ENCODE measurements around the gene TNS3.

Gene TNS3

DNA sequence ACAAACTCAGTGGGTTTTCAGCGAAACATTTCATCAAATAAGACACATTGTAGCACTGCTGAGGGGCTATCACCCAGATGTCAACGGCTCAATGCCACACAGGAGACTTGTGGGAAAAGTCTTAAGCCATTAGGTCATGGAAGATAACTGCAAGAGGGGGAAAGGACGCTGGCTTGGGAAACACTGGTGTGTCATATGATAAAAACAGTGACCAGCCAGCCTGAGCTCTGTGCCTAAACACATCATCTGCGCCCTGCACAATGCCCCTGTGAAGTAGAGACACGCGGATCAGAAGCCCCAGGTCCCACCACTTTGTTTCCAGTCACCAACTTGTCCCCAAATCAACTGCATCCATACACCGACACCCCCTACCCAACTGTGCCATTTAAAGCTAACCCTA is 116.7 kb downstream of the TNS3 start:
- no peak for DNase-seq

DNA sequence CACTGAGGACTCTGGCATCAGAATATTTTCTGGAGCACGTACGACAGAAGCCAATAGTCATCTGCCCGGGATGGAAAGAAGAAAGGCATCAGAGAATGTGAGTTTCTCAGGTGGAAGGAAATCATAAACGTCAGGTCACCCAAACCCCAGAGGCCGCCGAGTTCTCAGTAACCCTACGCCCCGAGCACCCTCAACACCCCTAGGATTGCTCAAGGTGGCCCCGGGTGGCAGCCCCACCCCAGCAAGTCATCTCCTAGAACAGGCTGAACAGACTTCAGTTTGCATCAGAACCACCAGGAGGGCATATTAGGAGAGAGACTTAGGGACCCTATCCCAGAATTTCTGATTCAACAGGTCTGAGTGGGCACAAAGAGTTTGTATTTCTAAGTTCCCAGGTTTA is 117.6 kb downstream of the TNS3 start:
- no peak for DNase-seq

DNA sequence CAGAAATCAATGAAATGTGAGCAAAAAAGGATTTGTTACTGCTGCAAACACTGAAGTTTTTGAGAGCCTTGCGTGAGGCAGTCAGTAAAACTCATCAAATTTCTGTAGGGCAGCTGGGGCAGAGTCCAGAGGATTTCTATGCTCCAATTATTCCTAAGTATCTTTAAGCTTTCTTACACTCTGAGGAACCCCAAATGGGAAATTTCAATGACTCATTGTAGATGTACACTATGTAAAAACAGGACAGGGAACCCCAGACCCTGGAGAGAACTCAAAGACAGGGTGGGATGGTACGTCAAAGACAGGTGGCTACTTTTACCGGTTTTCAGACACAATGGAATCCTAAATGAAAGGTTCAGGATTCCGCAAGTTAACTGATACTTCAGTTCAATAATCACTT is 120.2 kb downstream of the TNS3 start:
- no peak for DNase-seq

DNA sequence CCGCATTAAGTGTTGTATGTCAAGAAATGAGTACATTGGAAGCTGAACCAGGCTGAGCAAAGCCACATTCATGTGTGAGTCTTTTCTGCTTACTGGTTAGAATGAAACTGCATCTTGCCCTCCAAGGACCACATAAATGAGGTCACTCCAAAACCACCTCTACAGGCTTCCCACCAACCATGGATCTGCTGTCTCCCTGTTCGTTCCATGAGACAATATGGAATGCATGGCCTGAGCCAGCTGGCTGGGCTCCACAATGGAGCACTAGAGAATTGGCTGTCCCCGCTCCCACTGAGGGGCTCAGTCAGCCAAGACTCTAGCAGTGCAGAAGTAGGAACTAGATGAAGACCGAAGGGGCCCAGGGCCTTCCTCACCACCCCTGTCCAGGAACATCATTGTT is 120.8 kb downstream of the TNS3 start:
- DNase-seq: no peak

DNA sequence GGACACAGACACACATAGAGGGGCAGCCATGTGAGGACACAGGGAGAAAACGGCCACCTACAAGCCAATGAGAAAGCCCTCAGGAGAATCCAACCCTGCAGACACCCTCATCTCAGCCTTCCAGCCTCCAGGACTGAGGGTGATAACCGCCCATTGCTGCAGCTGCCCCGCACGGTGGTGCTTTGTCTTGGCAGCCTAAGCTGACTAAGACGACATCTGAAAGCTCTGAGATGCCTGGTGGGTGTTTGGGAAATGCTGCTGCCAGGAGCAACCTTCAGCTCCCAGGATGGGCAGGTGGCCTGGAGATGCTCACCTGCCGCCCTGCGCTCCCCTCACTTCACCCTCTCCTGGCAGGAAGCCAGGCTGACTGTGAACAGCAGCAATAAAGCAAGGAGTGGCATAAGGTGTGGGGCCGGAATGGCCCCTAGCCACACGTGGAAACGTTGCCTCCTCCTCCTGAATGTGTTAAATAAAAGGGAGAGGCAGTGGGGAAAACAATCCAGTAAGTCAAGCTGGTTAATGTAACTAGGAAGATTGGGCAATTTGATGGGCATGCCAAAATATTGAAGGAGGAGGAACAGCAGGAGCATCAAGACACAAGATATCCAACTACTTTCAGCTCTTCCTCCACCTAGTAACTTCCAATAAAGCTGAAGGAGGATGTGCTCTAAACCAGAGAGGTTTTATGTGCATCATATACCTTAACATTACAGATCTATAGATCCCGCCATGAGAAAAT is 121.5 kb downstream of the TNS3 start:
- DNase-seq: no peak

DNA sequence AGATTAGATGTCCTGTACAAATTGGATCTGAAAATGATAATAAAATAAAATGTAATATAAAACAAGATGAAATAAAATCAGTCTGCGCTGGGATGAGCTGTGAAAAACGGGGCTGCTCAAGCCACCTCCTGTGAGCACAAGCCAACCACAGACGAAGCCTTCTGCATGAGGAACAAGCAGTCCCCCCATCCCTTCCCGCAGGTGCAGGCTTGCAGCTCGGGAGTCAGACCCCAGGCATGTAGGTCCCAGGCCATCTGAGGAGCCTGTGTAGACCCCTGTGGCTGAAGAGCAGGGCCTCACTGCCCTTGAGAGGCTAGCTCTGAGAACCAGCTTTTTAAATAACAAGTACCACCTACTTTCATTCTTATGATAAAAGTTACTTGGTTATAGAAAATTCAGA is 123.4 kb downstream of the TNS3 start:
- no peak for DNase-seq

DNA sequence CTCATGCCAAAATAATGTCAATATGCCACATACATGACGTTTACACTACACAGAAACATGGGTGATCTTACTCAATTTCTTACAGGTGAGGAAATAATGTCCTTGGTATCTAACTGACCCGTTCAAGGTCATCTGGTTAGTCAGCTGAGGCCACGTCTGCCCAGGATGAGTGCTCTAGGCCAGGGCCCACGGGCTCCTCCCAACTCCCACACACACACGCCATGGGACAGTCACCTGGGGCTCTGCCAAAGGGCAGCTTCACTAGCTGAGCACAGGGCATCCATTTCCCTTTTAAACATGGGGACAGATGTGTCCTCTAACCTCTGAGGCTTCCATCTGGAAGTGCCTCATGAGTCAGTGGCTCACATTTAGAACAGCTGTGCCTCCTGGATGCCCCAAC is 123.9 kb downstream of the TNS3 start:
- DNase-seq: no peak

DNA sequence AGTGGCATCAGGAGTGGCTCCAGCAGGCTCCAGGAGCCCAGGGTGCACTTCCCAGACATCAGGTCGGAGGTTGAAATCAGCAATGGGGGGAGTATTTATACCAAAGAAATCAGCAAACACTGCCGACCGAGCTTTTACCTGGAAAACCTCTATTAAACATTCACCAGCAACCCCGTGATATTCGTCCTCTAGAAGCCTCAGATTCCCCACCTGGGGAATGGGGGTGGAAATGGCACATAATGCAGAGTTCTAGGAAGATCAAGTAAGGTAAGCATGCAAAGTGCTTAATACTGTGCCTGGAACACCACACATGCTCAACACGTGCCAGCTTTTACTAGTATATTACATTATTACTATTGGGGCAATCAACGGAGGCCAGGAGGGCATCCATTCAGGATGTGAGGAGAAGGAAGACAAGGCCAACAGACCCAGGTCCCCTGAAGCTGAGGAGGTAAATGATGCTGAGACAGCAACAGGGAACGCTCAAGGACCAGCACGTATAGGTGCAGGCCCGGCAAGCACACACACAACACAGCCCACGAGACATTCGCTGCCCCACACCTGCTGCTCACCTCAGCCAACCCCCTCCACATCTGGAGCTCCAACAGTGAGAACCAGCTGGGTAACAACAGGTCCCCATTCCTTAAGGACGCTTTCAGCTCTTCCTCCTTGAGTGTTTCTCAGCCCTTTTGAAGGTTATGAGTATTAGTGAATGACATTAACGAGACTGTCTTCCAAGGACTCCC is 125.5 kb downstream of the TNS3 start:
- DNase-seq: no peak

DNA sequence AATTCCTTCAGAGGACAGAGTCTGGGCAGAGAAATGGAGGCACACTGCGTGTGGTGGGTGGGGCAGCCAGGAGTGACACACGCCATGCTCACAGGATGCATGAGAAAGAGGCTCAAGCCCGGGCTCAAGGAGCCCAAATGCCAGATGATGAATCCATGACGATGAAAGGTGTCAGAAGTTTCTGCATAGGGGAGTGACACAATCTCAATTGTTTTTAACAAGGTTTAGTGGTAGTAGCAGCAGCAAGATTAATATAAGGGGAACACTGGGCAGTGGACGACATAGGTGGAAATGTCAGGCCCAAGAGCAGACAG is 126.1 kb downstream of the TNS3 start:
- DNase-seq: no peak

DNA sequence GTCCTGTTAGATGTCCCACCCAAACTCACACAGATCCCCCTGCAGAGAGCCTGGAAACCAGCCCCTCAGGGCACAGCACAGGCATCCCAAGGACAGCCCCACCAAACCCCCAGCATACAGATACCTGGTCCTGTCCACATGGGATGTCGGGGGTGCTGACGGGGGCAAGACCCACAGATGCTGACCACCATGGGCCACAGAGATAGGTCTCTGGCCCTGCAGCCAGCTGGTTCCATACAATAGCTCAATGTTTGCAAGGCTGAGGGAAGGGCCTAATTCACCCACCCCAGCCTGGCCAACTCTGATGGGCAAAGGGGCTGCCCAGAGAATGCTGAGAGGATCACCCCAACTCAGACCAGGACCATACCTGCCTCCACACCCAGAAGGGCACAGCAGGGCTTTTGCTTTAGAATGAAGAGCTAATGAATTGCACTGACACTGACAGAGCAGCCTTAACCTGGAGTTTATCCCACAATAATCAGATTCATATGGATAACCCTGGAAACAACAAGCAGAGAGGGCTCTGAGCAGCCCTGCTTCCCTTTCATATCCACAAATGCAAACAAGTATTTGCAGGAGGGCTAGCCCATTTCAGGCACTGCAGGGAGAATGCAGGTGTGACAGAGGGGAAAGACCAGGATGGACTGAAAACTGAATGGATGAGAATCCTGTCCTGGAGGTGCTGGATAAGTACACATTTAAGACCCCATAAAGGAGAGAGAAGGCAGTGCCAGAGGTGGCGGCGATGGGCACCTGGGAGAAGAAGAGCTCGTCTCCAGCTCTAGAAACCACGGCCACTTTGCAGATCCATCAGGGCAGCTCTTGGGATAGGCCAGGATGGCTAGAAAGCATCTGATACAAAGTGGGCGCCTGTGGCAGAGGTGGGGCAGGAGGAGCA is 126.7 kb downstream of the TNS3 start:
- no peak for DNase-seq

DNA sequence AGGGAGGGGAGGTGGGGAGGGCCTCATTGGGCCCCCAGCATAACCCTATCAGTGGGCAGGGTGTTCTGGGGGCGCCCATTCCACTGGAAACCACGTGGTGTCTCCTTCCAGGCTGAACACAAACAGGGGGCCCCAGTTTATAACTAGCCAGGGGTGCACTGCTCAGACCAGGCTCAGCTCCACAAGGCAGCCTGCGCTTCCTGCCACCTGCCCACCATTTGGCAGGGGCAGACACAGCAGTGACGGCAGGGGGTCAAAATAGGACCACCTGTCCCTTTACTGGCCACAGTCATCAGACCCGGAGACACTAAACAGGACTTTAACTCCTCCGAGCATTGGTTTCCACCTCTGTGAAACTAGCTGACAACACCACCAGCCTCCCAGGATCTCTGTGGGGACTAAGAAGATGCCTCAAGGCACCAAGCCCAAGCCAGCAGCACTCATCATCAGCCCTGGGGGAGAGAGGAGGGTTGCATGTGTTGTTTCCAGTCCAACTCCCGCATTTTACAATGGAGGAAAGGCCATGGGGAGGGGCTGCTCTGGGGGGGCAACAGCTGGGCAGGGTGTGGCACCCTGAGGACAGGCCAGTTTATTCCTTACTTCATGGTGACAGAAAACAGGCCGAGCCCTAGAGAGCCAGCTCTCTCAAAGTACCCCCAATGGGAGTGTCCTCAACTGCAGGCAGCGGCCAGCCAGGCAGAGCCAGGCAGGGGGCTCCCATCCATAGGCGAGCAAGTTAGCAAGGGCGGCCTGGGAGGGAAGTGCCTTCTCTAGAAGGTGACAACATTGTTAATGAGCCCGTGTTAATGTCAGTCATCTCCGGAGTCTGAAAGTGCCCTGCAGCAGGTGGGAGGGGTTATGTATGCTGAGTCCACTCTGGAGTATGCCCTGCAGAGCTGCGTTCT is 127.6 kb downstream of the TNS3 start:
- no peak for DNase-seq

DNA sequence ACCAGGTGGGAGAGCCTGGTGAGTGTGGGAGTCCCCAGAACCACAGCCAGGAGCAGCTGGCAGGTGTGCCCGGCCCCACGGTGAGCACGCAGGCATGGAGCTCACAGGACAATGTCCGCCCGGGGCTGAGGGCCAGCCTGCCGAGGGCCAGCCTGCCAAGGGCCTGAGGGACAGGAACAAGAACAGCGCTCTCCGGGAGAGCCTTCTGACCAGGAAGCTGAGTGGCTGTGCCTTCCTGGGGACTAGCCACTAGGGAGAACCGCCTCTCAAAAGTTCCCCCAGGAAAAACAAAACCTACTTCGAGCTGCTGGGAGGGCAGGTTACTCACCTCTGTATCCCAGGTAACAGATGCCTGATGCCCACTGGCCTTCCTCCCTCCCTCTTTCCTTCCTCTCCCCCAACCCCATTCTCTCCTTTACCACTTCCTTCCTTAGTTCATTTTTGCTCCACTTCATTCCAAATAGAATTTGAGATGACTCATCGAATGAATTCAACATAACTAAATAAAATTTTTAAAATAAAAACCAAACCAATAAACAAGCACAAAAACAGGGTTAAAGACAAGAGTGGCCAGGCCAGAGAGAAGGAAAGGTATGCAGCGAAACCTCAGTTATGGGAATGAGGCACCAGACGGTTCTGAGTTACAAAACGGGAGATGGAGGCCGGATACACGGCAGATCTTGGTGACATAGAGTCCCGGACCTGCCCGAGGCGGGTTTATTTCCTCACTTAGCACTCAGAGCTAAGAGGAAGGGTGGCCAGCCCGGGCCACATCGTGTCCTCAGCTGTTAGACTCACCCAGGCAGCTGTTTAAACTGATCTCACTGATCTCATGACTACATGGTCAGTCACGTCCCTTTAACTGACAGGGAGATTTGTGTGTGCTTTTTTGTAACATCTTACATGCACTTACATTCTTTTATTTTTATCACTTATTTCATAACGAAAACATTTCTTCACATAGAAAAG is 128.5 kb downstream of the TNS3 start:
- no peak for DNase-seq

DNA sequence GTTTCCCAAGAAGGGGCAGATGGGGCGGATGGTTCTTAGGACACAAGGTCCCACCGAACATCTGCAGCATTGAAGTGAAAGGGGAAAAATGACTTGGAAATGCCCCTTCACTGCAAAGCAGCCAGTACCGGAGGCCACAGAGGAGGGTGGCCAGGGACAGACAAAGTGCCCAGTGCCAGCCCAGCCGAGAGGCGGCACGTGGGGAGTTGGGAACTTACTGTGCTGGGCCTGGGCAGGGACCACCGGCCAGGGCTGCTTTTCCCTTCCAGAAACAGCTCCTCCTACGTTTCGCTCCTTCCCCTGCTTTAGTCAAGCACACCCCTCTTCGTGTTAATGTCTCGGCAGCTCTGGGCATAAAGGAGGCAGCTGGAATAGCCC is 129.2 kb downstream of the TNS3 start:
- DNase-seq: no peak

DNA sequence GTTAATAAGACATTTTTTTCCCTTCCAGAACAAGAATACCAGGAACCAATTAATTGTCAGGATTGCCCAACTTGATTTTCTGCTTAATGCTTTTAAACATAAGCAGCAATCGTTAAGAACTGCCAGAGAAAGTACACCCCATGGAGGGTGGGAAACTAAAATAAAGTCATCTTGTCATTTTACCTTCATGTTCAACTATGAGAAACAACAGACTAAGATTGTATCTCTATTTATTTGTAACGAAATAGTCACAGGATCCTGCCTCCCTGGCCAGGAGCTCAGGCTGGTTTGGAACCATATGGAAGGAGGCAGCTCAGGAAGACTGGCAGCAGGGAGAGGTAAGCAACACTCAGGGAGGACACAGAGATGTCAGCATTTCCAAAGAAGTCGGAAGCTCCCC is 129.6 kb downstream of the TNS3 start:
- no peak for DNase-seq

DNA sequence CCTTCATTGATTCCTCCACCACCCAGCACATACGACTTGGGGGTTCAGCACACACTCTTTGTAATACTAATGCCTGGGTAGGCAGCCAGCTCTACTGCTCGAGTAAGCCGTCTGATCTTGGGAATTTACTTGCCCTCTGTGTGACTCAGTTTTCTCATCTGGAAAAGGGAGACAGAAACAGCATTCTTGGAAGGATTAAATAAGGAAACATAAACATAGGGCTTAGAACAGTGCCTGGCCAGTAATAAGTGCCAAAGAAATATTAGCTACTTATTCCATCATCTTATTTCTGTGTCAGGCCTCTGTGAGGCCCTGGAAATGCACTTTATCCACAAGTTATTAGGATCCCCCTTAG is 130.1 kb downstream of the TNS3 start:
- no peak for DNase-seq

DNA sequence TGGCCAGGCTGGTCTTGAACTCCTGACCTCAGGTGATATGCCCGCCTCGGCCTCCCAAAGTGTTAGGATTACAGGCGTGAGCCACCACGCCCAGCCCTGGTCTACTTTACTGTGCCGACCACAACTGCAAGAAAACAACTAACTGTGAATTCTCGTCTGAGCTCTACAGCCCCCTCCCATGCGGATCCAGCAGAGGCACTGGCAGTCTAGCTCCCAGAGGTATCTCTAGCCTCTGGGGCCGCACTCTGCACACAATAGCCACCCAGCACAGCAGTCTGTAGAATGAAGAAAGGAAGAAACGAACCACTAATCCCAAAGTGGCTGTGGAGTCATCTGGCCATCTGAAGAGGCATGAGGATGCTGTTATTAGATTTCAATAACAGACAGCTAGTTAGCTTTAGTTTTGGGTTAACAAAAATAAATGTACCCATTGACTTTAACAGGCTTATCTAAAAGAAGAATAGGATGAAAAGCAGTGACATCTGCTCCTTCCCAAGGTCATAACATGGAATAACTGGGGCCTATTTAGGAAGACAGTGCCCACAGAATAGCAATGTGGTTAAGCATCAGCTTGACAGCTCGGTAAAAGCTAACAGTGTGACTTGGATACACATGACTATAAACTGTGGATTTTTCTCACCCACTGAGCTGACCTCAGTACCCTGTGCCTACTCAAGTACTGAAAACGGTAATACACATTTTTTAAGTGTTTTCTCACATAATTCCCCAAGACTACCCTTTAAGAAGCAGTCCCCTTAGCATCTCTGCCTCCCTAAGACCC is 131.9 kb downstream of the TNS3 start:
- DNase-seq: no peak

DNA sequence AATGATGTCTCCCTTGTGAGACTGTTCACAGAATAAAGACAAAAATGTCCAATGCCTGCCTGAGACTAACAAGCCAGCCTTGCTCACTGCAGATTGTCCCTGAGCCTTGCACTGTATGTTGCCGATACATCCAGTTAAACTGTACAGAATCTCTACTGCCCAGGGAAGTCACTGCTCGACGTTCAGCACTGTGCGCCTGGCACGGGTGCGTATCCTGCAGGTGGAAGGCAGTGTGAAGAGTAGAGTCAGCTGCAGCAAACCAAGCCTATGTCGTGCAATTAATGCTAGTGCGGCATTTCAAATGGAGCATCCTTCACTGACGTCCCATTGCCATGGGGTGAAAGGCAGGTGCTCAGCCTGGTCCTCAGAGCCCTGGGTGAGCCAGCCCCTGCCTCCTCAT is 132.9 kb downstream of the TNS3 start:
- DNase-seq: no peak

DNA sequence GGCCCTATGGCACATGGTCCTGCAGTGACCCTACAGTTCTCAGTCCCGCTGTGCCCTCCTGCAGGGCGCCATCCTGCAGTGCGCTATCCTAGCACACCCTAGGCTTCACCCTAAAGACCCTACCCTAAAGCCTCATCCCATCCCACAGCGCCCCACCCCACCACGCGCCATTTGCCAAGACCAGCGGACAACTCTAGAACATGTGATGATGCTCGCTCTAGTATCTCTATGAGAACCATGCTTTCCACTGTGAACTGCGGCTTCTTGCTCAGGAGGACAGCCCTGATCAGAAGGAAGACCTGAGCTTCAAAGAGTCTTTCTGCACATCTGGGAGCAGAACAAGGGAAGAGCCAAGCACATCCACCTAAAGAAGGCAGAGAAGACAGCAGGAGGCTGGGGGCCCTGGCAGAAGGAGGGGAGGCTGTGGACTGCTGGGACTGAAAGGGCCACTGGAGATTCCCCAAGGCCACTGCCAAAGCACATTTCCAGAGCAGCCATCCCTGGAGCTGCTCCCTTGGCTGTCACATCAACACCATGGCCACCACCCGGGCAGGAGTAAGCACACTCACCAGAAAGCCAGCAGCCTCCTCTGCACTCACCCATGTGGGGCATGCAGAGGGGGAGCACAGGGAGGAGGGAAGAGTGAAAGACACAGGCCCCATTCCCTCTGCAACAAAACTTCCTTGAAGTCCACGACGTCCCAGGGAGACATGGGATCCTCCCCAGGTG is 134.1 kb downstream of the TNS3 start:
- DNase-seq: no peak

DNA sequence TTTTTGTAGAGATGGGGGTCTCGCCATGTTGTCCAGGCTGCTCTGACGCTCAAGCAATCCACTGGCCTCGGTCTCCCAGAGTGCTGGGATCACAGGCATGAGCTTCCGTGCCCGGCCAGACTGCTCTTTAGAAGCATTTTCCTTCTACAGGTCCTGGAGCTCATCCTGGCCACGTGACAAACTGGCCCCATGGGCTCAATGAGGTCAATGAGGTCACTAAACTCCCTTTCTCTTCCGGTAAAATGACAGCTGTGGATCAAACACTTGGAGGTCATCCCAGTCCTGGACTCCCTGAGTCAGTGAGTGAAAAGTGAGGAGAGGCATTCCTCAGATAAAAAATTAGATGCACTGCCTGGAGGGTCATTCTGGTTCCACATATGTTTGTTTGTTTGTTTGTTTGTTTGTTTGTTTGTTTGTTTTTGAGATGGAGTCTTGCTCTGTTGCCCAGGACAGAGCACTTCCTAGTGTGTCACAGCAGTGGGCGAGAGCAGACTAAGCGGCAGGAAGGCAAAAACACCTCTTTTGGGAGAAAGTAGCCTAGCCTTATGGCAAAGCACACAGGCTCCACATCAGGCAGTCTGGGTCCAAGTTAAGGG is 134.9 kb downstream of the TNS3 start:
- DNase-seq: no peak

All from T-helper 1 cell (primary cell).